ENCODE measurements around the gene WRAP73.

The WRAP73 gene

DNA sequence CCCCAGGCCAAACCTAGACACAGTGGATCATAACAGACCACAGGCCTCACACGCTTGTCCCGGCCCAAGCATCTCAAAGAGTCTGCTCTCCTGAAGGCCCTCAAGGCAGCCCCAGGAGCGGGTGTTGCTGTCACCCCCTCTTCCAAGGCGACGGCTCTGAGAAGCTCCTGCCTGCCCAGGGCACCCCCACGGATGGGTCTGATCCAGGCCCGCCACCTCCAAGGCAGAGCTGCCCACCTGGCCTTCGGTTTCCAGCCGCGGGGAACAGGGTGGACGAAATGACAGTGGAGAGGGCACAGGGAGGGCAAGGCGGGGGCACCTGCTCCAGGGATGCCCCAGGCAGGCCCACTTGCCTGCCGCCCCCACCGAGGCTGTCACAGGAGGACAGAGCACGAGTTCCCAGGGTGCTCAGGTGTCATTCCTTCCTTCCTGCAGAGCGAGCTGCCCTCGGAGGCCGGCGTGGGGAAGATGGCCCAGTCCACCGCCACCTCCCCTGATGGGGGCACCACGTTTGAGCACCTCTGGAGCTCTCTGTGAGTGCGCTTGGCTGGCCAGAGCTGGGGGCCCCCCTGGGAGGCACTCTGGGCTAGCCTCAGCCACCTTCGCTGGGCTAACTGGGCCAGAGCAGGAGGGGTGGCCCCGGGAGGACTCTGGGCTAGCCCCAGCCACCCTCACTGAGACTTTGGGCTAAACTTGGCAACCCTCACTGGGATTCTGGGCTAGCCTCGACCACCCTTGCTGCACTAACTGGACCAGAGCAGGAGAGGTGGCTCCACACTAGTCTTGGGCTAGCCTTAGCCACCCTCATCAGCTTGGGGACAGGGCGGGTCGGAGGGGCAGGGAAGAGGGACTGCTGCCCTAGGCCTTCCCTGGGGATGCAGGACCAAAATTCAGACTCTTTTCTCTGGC lies 32.2 kb upstream of the WRAP73 start:
- no peak for DNase-seq (ENCODE audit: low read depth in 3 of 3)

DNA sequence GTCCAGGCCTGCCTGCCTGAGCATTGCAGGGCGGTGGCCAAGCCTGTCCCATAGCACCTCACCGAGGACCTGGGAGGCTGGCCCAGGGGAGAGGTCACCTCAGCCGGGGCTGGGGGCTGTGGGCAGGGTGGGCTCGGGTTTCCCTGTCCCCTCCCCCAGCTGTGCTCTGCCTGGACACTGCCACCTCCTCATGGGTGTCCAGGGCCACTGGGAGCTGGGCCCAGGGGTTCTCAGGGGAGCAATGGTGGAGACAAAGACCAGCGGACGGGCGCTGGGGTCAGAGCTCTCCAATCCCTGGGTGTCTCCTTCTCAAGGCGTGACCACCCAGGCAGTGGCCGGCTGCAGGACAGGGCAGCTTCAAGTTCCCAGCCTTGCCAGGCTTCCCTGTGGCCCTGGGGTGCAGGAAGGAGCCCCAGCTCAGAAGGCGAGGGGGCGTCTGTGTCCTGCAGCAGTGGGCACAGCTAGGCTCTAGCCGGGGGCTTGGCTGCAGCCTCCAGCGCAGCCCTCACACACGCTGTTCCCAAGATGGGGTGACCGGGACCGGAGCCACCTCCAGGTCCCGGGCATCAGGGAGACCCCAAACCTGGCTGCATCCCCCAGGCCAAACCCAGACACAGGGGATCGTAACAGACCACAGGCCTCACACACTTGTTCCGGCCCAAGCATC lies 31.5 kb upstream of the WRAP73 start:
- no peak for DNase-seq (ENCODE audit: low read depth in 3 of 3)

DNA sequence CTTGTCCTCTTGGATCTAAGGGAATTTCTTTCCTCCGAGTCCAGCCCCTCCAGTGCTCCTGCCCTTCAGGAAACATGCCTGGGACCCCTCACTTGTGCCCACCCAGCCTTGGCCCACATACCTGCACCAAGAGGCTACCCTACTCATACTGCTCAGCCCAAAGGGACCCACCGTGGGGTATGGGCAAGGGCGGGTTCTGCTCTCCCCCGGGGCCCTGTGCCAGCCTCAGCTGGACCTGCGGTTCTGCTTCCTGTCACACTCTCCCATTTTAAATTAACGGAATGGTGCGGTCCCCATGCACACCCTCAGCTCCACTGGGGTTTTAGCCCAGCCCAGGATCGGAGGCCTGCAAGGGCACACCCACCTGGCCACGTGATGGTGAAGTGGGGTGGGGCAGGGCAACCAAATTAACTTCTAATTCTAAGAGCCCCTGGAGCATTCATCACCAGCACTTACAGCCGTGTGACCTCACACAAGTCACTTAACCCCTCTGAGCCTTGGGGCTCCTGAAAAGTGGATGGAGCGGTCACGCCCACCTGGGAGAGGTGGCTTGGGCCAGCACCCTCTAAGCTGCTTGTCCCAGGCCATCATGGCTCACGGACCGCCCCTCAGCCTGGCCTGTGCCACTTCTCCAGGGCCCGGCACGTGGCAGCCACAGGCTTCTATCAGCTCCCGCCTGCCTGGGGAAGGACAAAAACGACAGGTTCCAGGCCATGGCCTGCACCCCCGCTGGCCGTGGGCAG lies 30.8 kb upstream of the WRAP73 start:
- no peak for DNase-seq (ENCODE audit: low read depth in 3 of 3)

DNA sequence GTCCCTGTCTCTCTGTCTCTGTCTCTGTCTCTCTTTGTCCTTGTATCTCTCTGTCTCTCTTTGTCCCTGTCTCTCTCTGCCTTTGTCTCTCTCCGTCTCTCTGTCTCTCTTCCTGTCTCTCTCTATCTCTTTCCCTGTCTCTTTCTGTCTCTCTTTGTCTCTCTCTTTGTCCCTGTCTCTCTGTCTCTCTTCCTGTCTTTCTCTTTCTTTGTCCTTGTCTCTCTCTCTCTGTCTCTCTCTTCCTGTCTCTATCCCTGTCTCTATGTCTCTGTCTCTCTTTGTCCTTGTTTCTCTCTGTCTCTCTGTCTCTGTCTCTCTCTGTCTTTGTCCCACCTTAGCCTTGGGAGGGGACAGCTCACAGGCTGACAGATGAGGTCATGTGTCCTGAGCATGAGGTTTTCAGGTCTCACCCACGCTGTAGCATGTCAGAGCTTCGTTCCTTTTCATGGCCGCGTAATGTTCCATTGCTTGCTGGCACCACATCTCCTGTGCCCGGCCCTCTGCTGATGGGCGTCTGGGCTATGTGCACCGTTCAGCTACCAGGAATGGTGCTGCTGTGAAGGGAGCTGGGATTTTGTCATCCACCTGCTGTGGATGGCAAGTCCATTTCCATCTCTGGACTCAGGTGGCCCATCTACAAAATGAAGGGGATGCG lies 30.0 kb upstream of the WRAP73 start:
- no peak for DNase-seq (ENCODE audit: low read depth in 3 of 3)

DNA sequence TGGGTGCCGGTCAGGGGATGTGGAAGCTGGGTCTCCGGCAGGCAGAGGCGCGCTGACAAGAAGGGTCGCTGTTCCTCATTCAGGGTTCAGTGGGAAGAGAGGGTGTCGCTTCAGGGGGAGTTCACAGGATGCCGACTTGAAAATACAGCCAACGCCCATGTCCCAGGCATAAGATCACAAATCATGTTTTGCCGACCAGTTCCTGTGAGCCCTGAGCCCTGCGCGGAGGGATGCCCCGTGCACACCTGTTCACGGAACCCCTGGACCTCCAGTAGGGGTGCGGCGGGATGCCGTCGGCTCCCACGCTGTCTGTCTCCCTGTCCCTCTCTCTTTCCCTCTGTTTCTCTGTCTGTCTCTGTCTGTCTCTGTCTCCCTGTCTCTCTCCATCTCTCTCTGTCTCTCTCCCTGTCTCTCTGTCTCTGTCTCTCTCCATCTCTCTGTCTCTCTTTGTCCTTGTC lies 29.2 kb upstream of the WRAP73 start:
- no peak for DNase-seq (ENCODE audit: low read depth in 3 of 3)

DNA sequence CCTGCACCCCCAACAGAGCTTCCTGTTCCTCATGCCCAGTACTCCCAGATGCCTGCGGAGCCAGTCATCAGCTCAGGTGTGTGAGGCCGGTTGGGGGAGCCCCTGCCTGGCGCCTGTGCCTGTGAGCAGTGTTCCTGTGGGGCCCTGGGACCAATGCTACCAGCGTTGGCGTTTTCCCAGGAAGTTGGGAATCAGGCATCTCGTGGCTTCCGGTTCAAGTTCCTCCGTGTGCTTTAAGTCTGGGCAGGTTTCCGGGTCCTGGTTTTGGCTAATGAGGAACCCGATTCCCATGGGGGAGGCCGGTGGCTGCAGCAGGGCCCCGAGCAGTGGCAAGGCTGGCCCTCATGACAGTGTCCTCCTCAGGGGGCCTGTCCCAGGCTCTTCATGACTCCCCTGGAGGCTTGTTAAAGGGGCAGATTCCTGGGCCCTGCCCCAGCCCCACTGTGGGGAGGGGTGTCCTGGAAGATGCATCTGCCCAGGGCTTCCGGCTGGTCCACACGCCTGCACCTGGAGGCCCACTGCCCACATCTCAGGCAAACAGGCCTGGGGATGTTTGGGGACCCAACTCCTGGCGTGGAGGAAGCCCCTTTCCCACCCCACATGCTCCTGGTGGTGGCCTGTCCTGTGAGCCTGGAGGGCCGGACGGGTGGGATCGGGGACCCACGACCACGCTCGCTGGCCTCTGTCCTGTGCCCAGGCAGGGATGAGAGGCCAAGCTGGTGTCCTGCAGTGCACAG lies 28.6 kb upstream of the WRAP73 start:
- no peak for DNase-seq (ENCODE audit: low read depth in 3 of 3)

DNA sequence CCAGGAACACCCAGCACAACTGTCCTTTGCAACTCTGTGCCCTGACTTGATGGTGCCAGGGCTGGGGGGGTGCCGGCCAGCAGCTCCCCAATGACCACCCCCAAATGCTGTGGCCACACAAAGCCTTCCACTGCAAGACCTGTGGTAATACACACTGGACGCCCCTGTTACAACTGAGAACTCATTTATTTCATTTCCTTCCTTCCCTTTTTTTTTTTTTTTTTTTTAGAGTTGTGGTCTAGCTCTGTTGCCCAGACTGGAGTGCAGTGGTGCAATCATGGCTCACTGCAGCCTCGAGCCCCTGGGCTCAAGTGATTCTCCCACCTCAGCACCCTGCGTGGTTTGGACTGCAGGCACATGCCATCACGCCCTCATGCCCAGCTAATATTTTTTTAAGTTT lies 27.6 kb upstream of the WRAP73 start:
- DNase-seq (ENCODE audit: low read depth in 3 of 3): no peak

DNA sequence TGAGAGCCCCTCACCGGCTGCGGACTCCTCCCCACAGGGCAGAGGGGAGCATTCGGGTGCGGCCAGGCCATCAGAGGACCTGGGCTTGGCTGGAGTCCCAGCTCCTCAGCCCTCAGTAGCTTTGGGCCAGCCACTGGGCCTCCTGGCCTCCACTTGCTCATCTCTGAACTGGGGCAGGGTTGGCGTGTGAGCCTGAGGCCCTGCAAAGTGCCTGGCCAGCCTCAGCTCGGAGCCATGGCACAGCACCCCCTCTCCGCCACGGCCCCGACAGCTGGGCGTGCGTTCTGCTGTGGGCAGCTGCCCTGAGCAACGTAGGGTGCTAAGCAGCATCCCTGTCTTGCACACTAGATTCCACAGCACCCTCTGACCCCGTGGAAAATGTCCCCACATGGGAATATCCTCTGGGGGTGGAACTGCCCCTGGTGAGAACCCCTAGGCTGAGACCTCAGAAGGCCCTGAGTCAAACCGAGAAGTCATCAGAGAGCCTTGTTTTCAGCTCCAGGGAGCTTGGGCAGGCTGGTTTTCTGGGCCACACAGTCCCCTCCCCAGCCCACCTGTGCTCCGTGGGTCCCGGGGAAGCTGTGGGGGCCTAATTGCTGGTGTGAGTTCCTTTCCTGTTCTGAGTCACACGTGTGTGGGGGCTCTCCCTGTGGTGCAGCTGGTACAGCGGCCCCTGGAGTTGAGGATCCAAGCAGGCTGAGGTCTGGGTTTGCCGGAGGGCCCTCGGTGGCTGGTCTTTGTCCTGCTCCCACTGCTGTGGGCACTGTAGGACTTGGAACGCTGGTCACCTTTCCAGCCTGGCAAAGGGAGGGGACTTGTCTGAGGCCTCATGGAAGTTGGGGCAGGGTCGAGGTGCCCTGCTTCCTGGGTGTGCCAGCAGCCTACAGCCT lies 26.9 kb upstream of the WRAP73 start:
- no peak for DNase-seq (ENCODE audit: low read depth in 3 of 3)

DNA sequence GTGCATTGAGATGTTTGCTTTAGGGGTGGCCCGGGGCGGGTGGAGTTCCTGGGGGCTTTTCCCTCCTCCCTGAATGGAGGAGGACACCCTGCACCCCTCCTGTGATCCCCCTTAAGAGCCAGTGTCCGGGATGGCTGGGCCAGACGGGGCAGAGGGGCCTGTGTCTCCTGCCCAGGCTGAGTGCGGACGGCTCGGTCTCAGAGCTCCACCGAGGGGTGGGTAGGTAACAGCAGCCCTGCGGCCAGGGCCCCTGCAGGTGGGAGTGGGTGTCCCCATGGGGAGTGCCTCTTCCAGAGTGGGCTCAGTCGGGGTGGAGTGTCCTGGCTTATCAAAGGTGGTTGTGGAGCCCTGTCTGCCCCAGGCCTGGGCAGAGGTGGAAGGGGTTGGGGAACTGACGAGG lies 25.5 kb upstream of the WRAP73 start:
- no peak for DNase-seq (ENCODE audit: low read depth in 3 of 3)

DNA sequence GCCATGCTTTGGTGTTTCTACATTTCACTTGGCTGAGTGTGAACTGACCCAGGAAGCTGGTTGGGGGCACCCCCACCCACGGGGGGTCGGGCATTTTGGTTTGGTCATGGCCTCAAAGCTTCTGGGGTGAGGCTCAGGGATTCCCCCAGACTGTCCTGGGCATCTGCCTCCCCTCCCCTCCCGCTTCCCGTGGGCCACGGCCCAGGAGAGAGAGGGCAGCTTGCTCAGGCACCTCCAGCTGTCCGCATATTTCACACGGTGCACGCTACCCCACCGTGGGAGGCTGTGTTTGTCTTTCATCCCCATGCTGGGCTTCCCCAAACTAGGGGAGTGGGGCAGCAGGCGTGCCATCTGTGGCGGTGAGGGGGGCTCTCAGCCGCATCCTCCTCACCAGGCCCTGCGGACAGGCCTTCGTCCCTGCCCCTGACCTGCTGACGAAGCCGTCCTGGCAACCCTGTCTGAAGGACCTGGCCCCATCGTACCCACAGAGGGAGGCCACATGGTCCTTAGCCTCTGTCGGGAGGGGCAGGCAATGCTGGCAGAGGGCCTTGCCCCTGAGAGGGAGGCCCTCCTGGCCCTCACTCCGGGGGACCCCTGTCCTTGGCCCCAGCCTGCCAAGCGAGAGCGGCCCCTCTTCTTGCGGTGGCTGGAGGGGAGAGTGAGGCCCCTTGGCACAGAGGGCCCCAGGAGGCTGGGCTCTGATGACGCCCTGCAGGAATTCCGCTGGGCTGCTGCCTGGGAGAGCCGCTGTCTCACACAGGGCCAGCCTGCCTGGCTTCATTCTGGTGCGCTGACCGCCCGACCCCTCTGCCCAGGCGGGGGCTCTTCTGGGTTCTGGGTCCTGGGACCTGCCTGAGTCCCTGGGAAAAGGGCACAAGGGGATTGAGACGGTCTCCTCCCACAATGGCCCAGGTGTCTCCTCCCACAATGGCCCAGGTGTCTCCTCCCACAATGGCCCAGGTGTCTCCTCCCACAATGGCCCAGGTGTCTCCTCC lies 24.5 kb upstream of the WRAP73 start:
- no peak for DNase-seq (ENCODE audit: low read depth in 3 of 3)

DNA sequence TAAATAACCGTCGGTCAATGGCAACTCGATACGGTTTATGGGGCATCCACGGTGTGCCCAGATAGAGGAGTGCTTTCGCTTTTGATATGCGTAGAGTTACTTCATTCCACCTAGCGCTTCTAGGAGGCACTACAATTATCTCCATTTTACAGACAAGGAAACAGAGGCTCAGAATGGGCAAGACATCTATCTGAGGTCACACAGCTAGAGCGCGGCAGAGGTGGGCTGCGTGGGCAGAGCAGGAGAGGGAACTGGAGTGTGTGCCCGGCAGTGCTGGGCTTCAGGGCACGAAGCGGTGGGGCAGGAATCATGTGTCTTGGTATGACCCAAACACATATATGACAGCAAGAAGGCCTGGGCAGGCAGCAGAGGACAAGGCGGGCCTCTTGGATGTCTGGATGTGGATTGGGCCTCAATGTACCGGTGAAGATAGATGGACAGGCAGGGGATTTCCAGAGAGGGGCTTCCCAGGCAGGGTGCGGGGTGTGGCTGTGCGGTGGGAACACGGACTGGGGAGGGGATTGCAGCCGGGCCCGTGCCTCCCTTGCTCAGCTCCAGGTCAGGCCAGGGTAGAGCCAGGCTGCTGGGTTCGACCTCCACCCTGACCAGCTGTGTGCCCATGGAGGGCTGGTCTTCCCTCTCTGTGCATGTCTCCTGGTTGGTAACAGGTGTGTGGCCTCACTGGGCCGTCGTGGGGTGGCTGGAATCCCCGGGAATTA lies 23.6 kb upstream of the WRAP73 start:
- DNase-seq (ENCODE audit: low read depth in 3 of 3): no peak

DNA sequence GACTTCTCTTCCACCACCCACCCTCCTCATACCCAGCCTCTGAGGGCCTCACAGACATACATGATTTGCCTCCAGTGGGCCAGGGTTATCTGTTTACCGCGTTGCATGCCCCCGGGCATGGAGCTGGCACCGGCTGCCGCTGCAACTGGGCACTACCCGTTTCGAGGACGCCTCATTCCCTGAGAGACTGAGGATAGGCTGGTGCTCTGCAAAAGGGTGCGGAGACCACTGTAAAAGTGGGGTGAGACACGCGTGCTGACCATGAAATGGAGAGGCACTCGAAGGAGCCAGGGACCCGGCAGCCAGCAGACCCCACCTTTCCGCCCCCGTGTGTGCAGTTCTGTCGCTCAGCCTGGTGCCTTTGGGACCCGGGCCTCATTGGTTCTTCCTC lies 23.1 kb upstream of the WRAP73 start:
- no peak for DNase-seq (ENCODE audit: low read depth in 3 of 3)

DNA sequence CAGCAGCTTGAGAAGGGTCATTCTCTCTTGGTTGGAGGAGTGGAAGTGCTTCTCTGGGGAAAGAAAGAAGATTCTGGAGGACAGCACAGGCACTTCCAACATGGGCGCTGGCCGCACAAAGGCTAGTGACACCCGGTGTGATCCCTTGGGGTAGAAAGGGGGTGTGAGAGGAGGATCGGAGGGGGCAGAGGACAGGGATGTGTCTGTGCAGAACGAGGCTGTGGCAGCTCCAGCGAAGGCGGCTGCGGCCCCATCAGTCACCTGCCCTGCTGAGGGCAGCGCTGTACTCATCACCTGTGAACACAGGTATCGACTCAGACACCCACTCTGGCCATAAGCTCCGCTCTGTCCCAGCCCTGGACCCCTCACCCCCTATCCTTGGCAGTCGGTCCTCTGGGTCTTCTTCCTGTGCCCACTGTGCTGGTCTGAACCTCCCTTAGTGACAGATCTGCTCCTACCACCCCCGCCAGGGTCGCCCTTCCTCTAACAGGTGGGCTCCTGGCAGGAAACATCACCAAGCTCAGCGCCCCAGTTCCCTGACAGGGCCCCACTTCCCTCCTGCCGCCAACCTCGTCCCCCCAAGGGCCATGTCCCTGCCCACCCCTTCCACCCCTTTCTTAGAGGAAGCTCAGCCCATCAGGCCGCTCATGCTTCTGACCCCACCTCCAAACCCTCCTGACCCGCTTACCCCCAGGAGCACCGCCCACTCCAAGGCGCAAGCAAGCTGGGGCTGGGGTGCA lies 22.5 kb upstream of the WRAP73 start:
- DNase-seq (ENCODE audit: low read depth in 3 of 3): no peak

DNA sequence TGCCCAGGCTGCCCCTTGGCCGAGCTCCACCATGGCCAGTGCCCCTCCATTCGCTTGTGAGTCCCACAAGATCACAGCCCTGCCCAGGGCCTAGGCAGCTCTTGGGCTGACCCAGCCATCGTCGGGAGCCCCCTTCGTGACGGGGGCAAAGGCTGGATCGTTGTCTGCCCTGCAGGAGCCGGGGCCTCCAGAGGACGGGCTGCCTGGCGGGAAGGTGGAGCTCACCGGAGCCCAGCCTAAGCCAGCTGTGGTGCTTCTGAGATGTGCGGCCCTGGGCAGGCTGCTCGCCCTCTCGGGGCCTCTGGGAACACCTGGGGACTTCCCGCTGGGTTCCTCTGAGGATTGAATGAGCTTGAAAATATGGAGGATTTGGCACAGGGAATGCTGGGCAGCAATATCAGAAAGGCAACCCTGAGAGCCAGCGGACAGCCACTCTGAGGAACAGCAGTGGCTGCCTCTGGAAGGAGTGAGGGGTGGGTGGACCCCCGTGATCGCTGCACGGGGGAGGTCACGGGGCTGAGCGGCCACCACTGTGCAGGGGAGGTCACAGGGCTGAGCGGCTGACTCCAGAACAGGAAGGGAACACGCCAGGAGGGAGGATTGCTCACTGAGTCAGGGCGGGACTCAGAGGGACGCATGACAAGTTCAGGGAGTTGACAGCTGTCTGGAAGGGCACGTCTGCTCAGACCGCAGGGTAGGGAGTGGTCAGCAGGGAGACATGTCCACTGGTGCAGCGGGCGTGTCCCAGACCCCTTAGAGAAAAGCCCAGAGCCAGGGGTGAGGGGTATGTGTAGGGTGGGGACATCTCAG lies 21.7 kb upstream of the WRAP73 start:
- DNase-seq (ENCODE audit: low read depth in 3 of 3): no peak

DNA sequence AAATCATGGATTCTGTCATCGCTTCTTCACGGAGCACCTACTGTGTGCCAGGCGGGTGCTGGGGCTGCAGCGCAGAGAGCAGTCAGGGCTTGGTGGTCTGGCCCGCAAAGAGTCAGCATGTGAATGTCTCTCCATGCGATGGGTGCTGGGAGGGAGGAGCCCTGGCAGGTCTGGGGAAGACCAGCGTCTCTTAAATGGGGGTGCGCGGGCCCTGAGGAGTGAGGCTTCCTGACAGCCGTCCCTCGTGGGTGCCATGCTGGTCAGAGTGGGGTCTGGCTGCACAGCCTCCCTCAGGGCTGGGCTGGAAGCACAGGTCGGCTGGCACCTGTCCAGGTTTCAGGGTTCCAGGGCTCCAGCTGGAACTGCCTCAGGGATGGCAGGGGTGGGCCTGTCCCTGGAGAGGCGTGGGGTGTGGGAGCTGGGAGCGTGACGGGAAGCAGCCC lies 20.9 kb upstream of the WRAP73 start:
- no peak for DNase-seq (ENCODE audit: low read depth in 3 of 3)

DNA sequence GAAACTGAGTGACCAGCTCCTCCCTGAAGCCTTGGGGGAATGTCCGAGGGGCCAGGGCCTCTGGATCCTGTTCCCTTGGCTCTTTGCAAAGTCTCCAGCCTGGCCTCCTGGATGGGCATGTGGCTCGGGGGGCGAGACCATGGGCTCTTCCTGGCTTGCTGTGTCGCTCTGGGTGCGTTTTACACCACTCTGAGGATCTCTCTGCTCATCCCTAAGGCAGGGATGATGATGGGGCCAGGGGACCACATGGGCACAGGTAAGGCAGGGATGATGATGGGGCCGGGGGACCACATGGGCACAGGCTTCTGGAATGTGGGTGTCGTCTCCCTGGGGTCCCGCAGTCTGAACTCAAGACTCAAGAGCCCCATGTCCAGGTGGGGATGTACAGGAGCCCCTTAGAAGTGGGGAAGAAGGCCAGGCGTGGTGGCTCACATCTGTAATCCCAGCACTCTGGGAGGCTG lies 20.1 kb upstream of the WRAP73 start:
- no peak for DNase-seq (ENCODE audit: low read depth in 3 of 3)

DNA sequence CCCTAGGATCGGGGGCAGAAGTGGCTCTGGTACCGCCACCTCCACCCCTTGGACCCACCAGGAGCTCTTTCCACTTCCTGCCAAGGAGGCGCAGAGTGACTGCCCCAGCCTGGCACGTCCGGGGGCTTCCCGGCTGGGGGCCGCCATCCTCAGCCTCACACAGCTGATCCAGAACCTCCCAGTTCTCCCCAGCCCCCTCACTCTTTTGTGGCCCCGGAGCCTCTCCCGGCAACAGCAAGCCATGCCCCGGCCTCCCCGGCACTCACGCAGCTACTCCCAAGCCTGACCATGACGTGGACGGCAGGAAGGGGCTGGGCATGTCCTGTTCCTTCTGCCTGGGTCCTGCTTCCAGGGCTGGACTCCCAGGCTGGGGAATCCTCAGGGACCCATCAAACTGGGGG lies 19.5 kb upstream of the WRAP73 start:
- no peak for DNase-seq (ENCODE audit: low read depth in 3 of 3)

Measured in stimulated activated CD4-positive, alpha-beta T cell treated with anti-CD3 and anti-CD28 coated beads, TNF-alpha, amount 100 ng/mL, for 24 hours (primary cell).